ENCODE measurements around the gene F2RL3. TPM values are rescaled to one million over a fixed set of nuclear protein-coding genes. Genes with fewer than 3 reads are reported as not detected.

F2RL3 gene
- total and polyA plus RNA-seq, 9 of the 15 experiments (the other 6 are each of a cell fraction or from before 2014, with no cell fraction given): 1.4 to 27.6 (median 11.9) TPM

DNA sequence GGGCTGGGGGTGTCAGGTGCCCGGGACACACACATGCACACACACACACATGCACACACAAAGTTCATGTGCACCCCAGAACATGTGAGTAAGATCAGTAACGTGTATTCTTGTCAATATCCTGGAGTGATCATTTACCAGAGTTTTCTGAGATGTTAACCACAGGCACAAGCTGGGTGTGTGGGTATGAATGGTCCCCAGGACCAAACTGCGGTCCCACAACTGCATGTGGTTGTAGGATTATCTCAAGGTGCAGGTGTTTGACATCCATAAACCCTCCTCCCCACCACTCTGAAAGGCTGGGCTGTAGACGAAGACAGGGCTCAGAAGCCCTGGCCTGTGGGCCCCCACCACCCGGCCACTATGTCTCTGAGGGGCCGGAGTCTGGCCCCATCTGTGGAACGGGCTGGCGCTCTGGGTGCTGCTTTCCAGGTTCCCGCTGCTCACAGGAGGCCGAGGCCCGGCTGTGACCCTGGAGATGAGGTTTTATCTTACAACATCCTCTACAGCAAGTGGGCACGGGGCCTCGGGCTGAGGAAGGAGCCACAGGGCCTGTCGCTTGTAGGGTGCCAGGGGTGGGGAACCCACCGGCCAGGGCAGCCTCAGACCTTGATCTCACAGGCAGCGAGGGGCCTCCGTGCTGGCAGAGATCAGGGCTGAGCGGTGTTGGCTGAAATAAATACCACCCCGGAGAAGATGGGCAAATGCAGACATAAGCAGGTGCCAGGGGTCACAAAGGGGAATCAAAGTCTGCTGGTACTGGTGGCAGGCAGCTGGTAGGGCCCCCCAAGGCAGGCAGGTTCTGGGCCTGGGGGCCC lies 4.3 kb downstream of the F2RL3 start:
- Histone ChIP-seq H3K9me3 (replicated peaks; ENCODE audit: control insufficient read depth, insufficient read depth, low read depth, low read length) (no peaks in the 10 kb centered on the region), H3K27me3 (ENCODE audit: control insufficient read depth in 2 of 2, insufficient read depth in 2 of 2, low read length in 2 of 2) (no peaks in the 10 kb centered on the region), H3K9me1 (ENCODE audit: control insufficient read depth, insufficient read depth, low read length) (no peaks in the 10 kb centered on the region), H2AFZ (ENCODE audit: low read depth, low read length) (no peak overlapping the region), H3K4me3 (no peak overlapping the region), H3K4me1 (replicated peaks in 1 of 2; ENCODE audit: control insufficient read depth in 2 of 2, insufficient read depth in 2 of 2, low read length in 2 of 2) (peaks cover 40 to 90% of the 10 kb centered on the region in 2 experiments), H3K79me2 (ENCODE audit: control insufficient read depth, insufficient read depth, low read length) (peaks cover 47% of the 10 kb centered on the region), H3K4me2 (ENCODE audit: insufficient read depth, low read length) (peak overlapping the region; percentile 50), H3K9ac (ENCODE audit: insufficient read depth in 1 of 2, low read depth in 2 of 2, low read length in 2 of 2) (peak overlapping the region; percentile 17 to 88), H3K27ac (ENCODE audit: extremely low read depth, low read depth, low read length) (peak overlapping the region; percentile 13; the same call in 2 of the 3 replicates), H4K20me1 (replicated peaks; ENCODE audit: control insufficient read depth, insufficient read depth, low read length) (no peaks in the 10 kb centered on the region), H3K36me3 (ENCODE audit: control insufficient read depth, insufficient read depth, low read length) (peaks cover 26% of the 10 kb centered on the region; the same call in 2 of the 3 replicates)
- CTCF ChIA-PET (ENCODE audit: low intra/inter-chr PET ratio): no interaction called here
- ATAC-seq (no peak), FAIRE-seq (peak; percentile 78), DNase-seq (ENCODE audit: extremely low read depth in 1 of 4, low spot score in 3 of 4) (peak in 2 of 4 experiments; percentile 33 to 55)
- 59% methylated on average over 15 of the region's 19 CpGs for WGBS (ENCODE audit: insufficient coverage, low coverage, missing lambda C conversion rate)
- intact Hi-C loops (cut with micrococcal nuclease): no loop called here
- no TSS peak for BruUV-seq (replicated peaks)
- in situ Hi-C loops (cut with MboI): no loop called here
- POLR2A ChIA-PET: interaction anchor here (0.6 to 1.2 kb wide), 2 partner anchors 24 to 90 kb away, joined by 3 to 5 read pairs; no protein-coding TSS in a partner anchor
- TF ChIP-seq, protein P1, sequence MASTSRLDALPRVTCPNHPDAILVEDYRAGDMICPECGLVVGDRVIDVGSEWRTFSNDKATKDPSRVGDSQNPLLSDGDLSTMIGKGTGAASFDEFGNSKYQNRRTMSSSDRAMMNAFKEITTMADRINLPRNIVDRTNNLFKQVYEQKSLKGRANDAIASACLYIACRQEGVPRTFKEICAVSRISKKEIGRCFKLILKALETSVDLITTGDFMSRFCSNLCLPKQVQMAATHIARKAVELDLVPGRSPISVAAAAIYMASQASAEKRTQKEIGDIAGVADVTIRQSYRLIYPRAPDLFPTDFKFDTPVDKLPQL (IDR thresholded peaks at IDR 0.05; ENCODE audit: extremely low read depth, insufficient read length): no peak
- TF ChIP-seq NR4A1 (CRISPR knock-in tag; IDR thresholded peaks at IDR 0.05): no peak
- TF ChIP-seq NR4A1 (tag; IDR thresholded peaks at IDR 0.05): no peak
- TF ChIP-seq, protein P2, sequence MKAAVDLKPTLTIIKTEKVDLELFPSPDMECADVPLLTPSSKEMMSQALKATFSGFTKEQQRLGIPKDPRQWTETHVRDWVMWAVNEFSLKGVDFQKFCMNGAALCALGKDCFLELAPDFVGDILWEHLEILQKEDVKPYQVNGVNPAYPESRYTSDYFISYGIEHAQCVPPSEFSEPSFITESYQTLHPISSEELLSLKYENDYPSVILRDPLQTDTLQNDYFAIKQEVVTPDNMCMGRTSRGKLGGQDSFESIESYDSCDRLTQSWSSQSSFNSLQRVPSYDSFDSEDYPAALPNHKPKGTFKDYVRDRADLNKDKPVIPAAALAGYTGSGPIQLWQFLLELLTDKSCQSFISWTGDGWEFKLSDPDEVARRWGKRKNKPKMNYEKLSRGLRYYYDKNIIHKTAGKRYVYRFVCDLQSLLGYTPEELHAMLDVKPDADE (conservative IDR thresholded peaks at IDR 0.05; ENCODE audit: control insufficient read depth, low read depth, low read length): no peak
- peak; percentile 59 for TF ChIP-seq SUPT5H (IDR thresholded peaks at IDR 0.05)
- TF ChIP-seq CSDE1 (IDR thresholded peaks at IDR 0.05): no peak
- no peak for TF ChIP-seq YBX1 (IDR thresholded peaks at IDR 0.05)
- TF ChIP-seq FOXJ2 (tag; IDR thresholded peaks at IDR 0.05): no peak
- TF ChIP-seq SRSF7 (optimal IDR thresholded peaks at IDR 0.05; ENCODE audit: low read depth, low read length): no peak
- TF ChIP-seq RBM14 (IDR thresholded peaks at IDR 0.05; ENCODE audit: borderline replicate concordance, insufficient read depth, low read depth, low read length): no peak
- TF ChIP-seq CBFA2T3 (IDR thresholded peaks at IDR 0.05): 0 out of 2 replicates have a peak, but pooled peaks have one; percentile 28
- TF ChIP-seq FIP1L1 (IDR thresholded peaks at IDR 0.05; ENCODE audit: low read depth, low read length, poor library complexity, severe bottlenecking): peak; percentile 30
- TF ChIP-seq BMI1 (IDR thresholded peaks at IDR 0.05; ENCODE audit: low read length): no peak
- TF ChIP-seq, protein P3, sequence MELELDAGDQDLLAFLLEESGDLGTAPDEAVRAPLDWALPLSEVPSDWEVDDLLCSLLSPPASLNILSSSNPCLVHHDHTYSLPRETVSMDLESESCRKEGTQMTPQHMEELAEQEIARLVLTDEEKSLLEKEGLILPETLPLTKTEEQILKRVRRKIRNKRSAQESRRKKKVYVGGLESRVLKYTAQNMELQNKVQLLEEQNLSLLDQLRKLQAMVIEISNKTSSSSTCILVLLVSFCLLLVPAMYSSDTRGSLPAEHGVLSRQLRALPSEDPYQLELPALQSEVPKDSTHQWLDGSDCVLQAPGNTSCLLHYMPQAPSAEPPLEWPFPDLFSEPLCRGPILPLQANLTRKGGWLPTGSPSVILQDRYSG (tag; conservative IDR thresholded peaks at IDR 0.05; ENCODE audit: low read depth): no peak
- no peak for TF ChIP-seq SMARCB1 (IDR thresholded peaks at IDR 0.05; ENCODE audit: insufficient read length, low read depth)
- 0 out of 2 replicates have a peak, but pooled peaks have one; percentile 22 for TF ChIP-seq ZNF766 (CRISPR knock-in tag; conservative IDR thresholded peaks at IDR 0.05)
- peak; percentile 15 for TF ChIP-seq POLR2B (IDR thresholded peaks at IDR 0.05; ENCODE audit: low read depth, partially characterized antibody)
- TF ChIP-seq, protein P4, sequence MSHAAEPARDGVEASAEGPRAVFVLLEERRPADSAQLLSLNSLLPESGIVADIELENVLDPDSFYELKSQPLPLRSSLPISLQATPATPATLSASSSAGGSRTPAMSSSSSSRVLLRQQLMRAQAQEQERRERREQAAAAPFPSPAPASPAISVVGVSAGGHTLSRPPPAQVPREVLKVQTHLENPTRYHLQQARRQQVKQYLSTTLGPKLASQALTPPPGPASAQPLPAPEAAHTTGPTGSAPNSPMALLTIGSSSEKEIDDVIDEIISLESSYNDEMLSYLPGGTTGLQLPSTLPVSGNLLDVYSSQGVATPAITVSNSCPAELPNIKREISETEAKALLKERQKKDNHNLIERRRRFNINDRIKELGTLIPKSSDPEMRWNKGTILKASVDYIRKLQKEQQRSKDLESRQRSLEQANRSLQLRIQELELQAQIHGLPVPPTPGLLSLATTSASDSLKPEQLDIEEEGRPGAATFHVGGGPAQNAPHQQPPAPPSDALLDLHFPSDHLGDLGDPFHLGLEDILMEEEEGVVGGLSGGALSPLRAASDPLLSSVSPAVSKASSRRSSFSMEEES (CRISPR knock-in tag; IDR thresholded peaks at IDR 0.05): no peak
